ENCODE data around the gene ZNF827. TPM values are rescaled to one million over a fixed set of nuclear protein-coding genes. Genes with fewer than 3 reads are reported as not detected.

ZNF827 gene
- polyA plus RNA-seq, 1 donor (not counting 4 experiments of a cell fraction or from before 2014, with no cell fraction given): 4.7 TPM

- Histone ChIP-seq H3K9me1 (ENCODE audit: control insufficient read depth, extremely low read depth, insufficient read depth, low read length) (no peaks in the 10 kb centered on the region), H3K27ac (ENCODE audit: control insufficient read depth, insufficient read depth, low read length) (no peak overlapping the region), H4K20me1 (ENCODE audit: control insufficient read depth, extremely low read depth, insufficient read depth, low read length) (no peaks in the 10 kb centered on the region), H3K79me2 (ENCODE audit: control insufficient read depth, insufficient read depth, low read length) (no peaks in the 10 kb centered on the region), H3K36me3 (ENCODE audit: control insufficient read depth in 2 of 2, extremely low read depth in 1 of 2, insufficient read depth in 2 of 2, low read length in 2 of 2) (peaks cover 3 to 5% of the 10 kb centered on the region in 2 experiments), H3K9me3 (ENCODE audit: control insufficient read depth, low read depth, low read length) (no peaks in the 10 kb centered on the region), H3K4me1 (ENCODE audit: control insufficient read depth, extremely low read depth, insufficient read depth, low read length) (peaks cover 18% of the 10 kb centered on the region), H2AFZ (ENCODE audit: control insufficient read depth, low read length) (no peak overlapping the region), H3K4me2 (ENCODE audit: control insufficient read depth, extremely low read depth, insufficient read depth, low read depth, low read length) (no peak overlapping the region), H3K4me3 (ENCODE audit: control insufficient read depth in 2 of 3, extremely low read depth in 1 of 3, insufficient read depth in 2 of 3, low read depth in 1 of 3, low read length in 3 of 3) (no peak overlapping the region), H3K27me3 (ENCODE audit: control insufficient read depth, extremely low read depth, insufficient read depth, low read length) (no peaks in the 10 kb centered on the region), H3K9ac (ENCODE audit: control insufficient read depth, extremely low read depth, insufficient read depth, low read length) (no peak overlapping the region)
- dilution Hi-C loops (cut with MboI; ENCODE audit: extremely low pct_ligation_motif_present, low sequenced_read_pairs): no loop called here
- FAIRE-seq (no peak), DNase-seq (ENCODE audit: low read depth, low spot score) (no peak)
- no peak for TF ChIP-seq EZH2 (IDR thresholded peaks at IDR 0.05; ENCODE audit: low read length)
- TF ChIP-seq, protein P1, sequence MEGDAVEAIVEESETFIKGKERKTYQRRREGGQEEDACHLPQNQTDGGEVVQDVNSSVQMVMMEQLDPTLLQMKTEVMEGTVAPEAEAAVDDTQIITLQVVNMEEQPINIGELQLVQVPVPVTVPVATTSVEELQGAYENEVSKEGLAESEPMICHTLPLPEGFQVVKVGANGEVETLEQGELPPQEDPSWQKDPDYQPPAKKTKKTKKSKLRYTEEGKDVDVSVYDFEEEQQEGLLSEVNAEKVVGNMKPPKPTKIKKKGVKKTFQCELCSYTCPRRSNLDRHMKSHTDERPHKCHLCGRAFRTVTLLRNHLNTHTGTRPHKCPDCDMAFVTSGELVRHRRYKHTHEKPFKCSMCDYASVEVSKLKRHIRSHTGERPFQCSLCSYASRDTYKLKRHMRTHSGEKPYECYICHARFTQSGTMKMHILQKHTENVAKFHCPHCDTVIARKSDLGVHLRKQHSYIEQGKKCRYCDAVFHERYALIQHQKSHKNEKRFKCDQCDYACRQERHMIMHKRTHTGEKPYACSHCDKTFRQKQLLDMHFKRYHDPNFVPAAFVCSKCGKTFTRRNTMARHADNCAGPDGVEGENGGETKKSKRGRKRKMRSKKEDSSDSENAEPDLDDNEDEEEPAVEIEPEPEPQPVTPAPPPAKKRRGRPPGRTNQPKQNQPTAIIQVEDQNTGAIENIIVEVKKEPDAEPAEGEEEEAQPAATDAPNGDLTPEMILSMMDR (optimal IDR thresholded peaks at IDR 0.05 in 1 of 3, IDR thresholded peaks at IDR 0.05 in 1 of 3, conservative IDR thresholded peaks at IDR 0.05 in 1 of 3; ENCODE audit: extremely low read depth in 1 of 3, insufficient read depth in 2 of 3, low read length in 3 of 3): no peak
Measured at GRCh38 chr4:145840801-145841200, 97.8 kb downstream of the ZNF827 start.

GRCh38 chr4:145840162-145840768, 98.4 kb downstream of the ZNF827 start:
- Histone ChIP-seq H3K9me3 (ENCODE audit: control insufficient read depth, low read depth, low read length) (no peaks in the 10 kb centered on the region), H3K27me3 (ENCODE audit: control insufficient read depth, extremely low read depth, insufficient read depth, low read length) (no peaks in the 10 kb centered on the region), H3K9ac (ENCODE audit: control insufficient read depth, extremely low read depth, insufficient read depth, low read length) (no peak overlapping the region), H2AFZ (ENCODE audit: control insufficient read depth, low read length) (no peak overlapping the region), H3K9me1 (ENCODE audit: control insufficient read depth, extremely low read depth, insufficient read depth, low read length) (no peaks in the 10 kb centered on the region), H3K27ac (ENCODE audit: control insufficient read depth, insufficient read depth, low read length) (no peak overlapping the region), H4K20me1 (ENCODE audit: control insufficient read depth, extremely low read depth, insufficient read depth, low read length) (no peaks in the 10 kb centered on the region), H3K79me2 (ENCODE audit: control insufficient read depth, insufficient read depth, low read length) (no peaks in the 10 kb centered on the region), H3K4me3 (ENCODE audit: control insufficient read depth in 2 of 3, extremely low read depth in 1 of 3, insufficient read depth in 2 of 3, low read depth in 1 of 3, low read length in 3 of 3) (no peak overlapping the region), H3K4me2 (ENCODE audit: control insufficient read depth, extremely low read depth, insufficient read depth, low read depth, low read length) (no peak overlapping the region), H3K36me3 (ENCODE audit: control insufficient read depth in 2 of 2, extremely low read depth in 1 of 2, insufficient read depth in 2 of 2, low read length in 2 of 2) (peaks cover 3 to 5% of the 10 kb centered on the region in 2 experiments), H3K4me1 (ENCODE audit: control insufficient read depth, extremely low read depth, insufficient read depth, low read length) (peaks cover 18% of the 10 kb centered on the region)
- dilution Hi-C loops (cut with MboI; ENCODE audit: extremely low pct_ligation_motif_present, low sequenced_read_pairs): no loop called here
- FAIRE-seq: peak; percentile 79
- TF ChIP-seq, protein P1 (optimal IDR thresholded peaks at IDR 0.05 in 1 of 3, IDR thresholded peaks at IDR 0.05 in 1 of 3, conservative IDR thresholded peaks at IDR 0.05 in 1 of 3; ENCODE audit: extremely low read depth in 1 of 3, insufficient read depth in 2 of 3, low read length in 3 of 3): peak; percentile 29 to 52 (median 38)
- TF ChIP-seq EZH2 (IDR thresholded peaks at IDR 0.05; ENCODE audit: low read length): no peak
- peak; percentile 25 for DNase-seq (ENCODE audit: low read depth, low spot score)
